Measurements from ENCODE around the gene C1GALT1. TPM values are rescaled to one million over a fixed set of nuclear protein-coding genes. Genes with fewer than 3 reads are reported as not detected.

C1GALT1 gene
- total and polyA plus RNA-seq, 9 of the 15 experiments (the other 6 are each of a cell fraction or from before 2014, with no cell fraction given) = 5.0 to 33.2 (median 24.1) TPM

DNA sequence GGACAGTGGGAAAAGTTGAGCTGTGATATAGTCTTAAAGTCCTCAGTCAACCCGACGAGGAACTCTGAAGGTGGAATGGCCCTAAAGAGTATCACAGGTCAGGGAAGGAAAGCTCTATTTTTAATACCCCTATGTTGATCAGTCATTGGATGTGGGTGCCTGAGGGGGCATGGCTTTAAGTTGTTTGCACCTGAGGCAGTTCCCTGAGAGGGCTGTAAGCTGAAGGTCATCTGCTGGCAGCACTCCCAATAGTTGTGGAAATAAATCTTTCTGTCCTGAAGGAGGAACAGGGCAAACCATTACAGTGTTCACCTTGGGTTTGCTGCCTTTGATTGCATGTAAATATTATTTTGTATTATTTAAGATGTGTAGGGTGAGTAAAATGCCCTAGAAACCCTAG is 17.8 kb upstream of the C1GALT1 start:
- Histone ChIP-seq H3K9me3 (replicated peaks; ENCODE audit: control insufficient read depth, insufficient read depth, low read depth, low read length) (no peaks in the 10 kb centered on the region), H3K27ac (ENCODE audit: extremely low read depth, low read depth, low read length) (no peak overlapping the region), H2AFZ (ENCODE audit: low read depth, low read length) (no peak overlapping the region), H3K9me1 (ENCODE audit: control insufficient read depth, insufficient read depth, low read length) (no peaks in the 10 kb centered on the region), H3K9ac (ENCODE audit: insufficient read depth in 1 of 2, low read depth in 2 of 2, low read length in 2 of 2) (no peak overlapping the region), H3K4me3 (no peak overlapping the region), H3K4me2 (ENCODE audit: insufficient read depth, low read length) (no peak overlapping the region), H4K20me1 (replicated peaks; ENCODE audit: control insufficient read depth, insufficient read depth, low read length) (no peaks in the 10 kb centered on the region), H3K79me2 (ENCODE audit: control insufficient read depth, insufficient read depth, low read length) (no peaks in the 10 kb centered on the region), H3K36me3 (ENCODE audit: control insufficient read depth, insufficient read depth, low read length) (no peaks in the 10 kb centered on the region), H3K4me1 (replicated peaks in 1 of 2; ENCODE audit: control insufficient read depth in 2 of 2, insufficient read depth in 2 of 2, low read length in 2 of 2) (no peaks in the 10 kb centered on the region; a peak in 2 of 5 replicates), H3K27me3 (ENCODE audit: control insufficient read depth in 2 of 2, insufficient read depth in 2 of 2, low read length in 2 of 2) (no peaks in the 10 kb centered on the region)
- ATAC-seq = no peak
- 41% methylated on average over 2 of the region's 2 CpGs for WGBS (ENCODE audit: insufficient coverage, low coverage, missing lambda C conversion rate)
- FAIRE-seq = no peak
- POLR2A ChIA-PET = interaction anchor here (0.7 kb wide), 2 partner anchors 15 to 18 kb away, joined by 3 to 5 read pairs; no protein-coding TSS in a partner anchor
- no peak for DNase-seq (ENCODE audit: extremely low read depth in 1 of 4, low spot score in 3 of 4)
- CTCF ChIA-PET (ENCODE audit: low intra/inter-chr PET ratio) = no interaction called here
- intact Hi-C loops (cut with micrococcal nuclease) = no loop called here
- in situ Hi-C loops (cut with MboI) = no loop called here
- BruUV-seq (replicated peaks) = no TSS peak
- TF ChIP-seq HOXB6 (CRISPR knock-in tag; IDR thresholded peaks at IDR 0.05; ENCODE audit: borderline replicate concordance) (no peak), TAF9B (IDR thresholded peaks at IDR 0.05; ENCODE audit: partially characterized antibody) (no peak), NONO (IDR thresholded peaks at IDR 0.05; ENCODE audit: low read depth in 2 of 2, low read length in 1 of 2) (no peak), ZNF224 (CRISPR knock-in tag; IDR thresholded peaks at IDR 0.05) (no peak), GTF2F1 (IDR thresholded peaks at IDR 0.05; ENCODE audit: low read depth, low read length) (no peak), RBM39 (optimal IDR thresholded peaks at IDR 0.05; ENCODE audit: low read depth, low read length) (no peak), LCOR (CRISPR knock-in tag; IDR thresholded peaks at IDR 0.05) (no peak), ZNF146 (CRISPR knock-in tag; IDR thresholded peaks at IDR 0.05; ENCODE audit: unreplicated experiment) (no peak)
- TF ChIP-seq, protein P1, sequence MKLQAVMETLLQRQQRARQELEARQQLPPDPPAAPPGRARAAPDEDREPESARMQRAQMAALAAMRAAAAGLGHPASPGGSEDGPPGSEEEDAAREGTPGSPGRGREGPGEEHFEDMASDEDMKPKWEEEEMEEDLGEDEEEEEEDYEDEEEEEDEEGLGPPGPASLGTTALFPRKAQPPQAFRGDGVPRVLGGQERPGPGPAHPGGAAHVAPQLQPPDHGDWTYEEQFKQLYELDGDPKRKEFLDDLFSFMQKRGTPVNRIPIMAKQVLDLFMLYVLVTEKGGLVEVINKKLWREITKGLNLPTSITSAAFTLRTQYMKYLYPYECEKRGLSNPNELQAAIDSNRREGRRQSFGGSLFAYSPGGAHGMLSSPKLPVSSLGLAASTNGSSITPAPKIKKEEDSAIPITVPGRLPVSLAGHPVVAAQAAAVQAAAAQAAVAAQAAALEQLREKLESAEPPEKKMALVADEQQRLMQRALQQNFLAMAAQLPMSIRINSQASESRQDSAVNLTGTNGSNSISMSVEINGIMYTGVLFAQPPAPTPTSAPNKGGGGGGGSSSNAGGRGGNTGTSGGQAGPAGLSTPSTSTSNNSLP (IDR thresholded peaks at IDR 0.05; ENCODE audit: borderline replicate concordance, low read depth, low read length) = no peak
- TF ChIP-seq, protein P2, sequence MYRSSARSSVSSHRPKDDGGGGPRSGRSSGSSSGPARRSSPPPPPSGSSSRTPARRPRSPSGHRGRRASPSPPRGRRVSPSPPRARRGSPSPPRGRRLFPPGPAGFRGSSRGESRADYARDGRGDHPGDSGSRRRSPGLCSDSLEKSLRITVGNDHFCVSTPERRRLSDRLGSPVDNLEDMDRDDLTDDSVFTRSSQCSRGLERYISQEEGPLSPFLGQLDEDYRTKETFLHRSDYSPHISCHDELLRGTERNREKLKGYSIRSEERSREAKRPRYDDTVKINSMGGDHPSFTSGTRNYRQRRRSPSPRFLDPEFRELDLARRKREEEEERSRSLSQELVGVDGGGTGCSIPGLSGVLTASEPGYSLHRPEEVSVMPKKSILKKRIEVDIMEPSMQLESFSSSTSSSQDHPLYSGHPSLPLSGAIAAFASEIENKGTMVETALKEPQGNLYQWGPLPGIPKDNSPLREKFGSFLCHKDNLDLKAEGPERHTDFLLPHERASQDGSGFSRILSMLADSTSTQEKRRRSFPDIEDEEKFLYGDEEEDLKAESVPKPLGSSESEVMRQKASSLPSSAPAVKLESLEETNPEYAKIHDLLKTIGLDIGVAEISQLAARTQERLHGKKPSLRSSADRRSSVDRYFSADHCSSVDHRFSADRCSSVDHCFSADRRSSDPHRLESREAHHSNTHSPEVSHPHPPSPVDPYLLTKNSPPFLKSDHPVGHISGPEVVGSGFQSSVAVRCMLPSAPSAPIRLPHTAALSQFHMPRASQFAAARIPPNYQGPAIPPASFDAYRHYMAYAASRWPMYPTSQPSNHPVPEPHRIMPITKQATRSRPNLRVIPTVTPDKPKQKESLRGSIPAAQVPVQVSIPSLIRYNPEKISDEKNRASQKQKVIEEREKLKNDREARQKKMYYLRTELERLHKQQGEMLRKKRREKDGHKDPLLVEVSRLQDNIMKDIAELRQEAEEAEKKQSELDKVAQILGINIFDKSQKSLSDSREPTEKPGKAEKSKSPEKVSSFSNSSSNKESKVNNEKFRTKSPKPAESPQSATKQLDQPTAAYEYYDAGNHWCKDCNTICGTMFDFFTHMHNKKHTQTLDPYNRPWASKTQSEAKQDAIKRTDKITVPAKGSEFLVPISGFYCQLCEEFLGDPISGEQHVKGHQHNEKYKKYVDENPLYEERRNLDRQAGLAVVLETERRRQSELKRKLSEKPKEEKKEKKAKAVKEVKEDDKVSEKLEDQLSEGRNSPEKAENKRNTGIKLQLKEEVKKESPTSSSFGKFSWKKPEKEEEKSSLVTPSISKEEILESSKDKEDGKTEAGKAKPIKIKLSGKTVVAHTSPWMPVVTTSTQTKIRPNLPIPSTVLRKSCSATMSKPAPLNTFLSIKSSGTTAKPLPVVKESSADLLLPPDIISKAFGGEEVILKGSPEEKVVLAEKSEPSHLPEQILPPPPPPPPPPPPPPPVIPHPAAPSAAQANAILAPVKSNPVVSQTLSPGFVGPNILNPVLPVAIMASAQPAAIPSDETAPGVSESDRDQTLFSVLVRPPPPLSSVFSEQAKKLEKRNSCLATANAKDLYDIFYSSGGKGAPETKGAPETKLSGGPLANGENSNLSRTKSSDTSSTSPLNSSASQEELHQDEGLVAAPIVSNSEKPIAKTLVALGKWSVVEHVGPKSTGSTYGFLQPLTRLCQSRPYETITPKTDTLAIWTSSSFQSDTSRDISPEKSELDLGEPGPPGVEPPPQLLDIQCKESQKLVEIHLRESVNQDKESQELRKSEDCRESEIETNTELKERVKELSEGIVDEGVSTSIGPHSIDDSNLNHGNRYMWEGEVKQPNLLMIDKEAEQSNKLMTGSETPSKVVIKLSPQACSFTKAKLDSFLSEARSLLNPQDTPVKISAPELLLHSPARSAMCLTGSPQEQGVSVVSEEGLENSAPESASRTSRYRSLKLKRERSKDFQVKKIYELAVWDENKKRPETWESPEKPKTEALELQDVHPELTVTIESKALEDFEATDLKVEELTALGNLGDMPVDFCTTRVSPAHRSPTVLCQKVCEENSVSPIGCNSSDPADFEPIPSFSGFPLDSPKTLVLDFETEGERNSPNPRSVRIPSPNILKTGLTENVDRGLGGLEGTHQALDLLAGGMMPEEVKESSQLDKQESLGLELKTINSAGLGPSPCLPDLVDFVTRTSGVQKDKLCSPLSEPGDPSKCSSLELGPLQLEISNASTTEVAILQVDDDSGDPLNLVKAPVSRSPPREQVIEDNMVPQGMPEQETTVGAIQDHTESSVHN (IDR thresholded peaks at IDR 0.05; ENCODE audit: borderline replicate concordance in 1 of 2, low read depth in 1 of 2) = no peak

Data from K562 (cell line).